ENCODE measurements around the gene GAK. TPM values are rescaled to one million over a fixed set of nuclear protein-coding genes. Genes with fewer than 3 reads are reported as not detected.

The GAK gene
- total and polyA plus RNA-seq, 3 experiments from 2014 or later = 82.9 to 118 (median 112) TPM

DNA sequence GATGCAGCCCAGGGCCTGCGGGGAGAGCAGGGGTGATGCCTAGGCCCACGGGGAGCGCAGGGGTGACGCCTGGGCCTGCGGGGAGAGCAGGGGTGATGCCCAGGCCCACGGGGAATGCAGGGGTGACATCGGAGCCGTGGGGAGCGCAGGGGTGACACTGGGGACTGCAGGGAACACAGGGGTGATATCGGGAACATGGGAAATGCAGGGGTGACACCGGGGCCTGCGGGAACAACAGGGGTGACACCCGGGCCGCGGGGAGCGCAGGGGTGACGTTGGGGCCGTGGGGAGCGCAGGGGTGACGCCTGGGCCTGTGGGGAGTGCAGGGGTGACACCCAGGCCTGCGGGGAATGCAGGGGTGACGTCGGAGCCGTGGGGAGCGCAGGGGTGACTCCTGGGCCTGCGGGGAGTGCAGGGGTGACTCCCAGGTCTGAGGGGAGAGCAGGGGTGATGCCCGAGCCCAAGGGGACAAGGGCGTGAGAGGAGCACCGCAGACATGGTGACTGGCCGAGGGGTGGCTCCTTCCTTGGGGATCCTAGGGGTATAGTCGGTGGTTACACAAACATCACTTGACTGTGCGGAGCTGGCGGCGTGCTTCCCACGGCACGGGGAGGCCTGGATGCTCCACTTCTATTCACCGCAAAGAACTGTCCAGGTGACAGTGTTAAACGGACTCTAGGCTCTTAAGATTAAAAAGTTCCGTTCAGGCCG, 38.0 kb downstream of the GAK start:
- peaks cover 2 to 3% (median 2%) of the 10 kb centered on the region in 3 donors for H3K4me1 Mint-ChIP-seq
- Histone ChIP-seq H3K4me3 (ENCODE audit: low read length) (no peak overlapping the region), H3K27me3 (ENCODE audit: insufficient read depth, low read length, poor library complexity, severe bottlenecking) (no peaks in the 10 kb centered on the region), H3K9me3 (ENCODE audit: low read length) (no peaks in the 10 kb centered on the region), H3K27ac (ENCODE audit: low read depth, low read length) (no peak overlapping the region), H3K4me1 (ENCODE audit: insufficient read depth, low read length) (no peaks in the 10 kb centered on the region), H3K36me3 (ENCODE audit: insufficient read depth, low read length) (peaks cover 16% of the 10 kb centered on the region)
- no peak for DNase-seq
- ChIA-PET POLR2A (no interaction called here), CTCF (no interaction called here)
- no peak overlapping the region for H3K27ac Mint-ChIP-seq
- no peak overlapping the region for H3K4me3 Mint-ChIP-seq
- H3K27me3 Mint-ChIP-seq = no peaks in the 10 kb centered on the region
- peaks cover 0 to 80% (median 0%) of the 10 kb centered on the region in 3 donors for H3K36me3 Mint-ChIP-seq
- no peaks in the 10 kb centered on the region for H3K9me3 Mint-ChIP-seq

DNA sequence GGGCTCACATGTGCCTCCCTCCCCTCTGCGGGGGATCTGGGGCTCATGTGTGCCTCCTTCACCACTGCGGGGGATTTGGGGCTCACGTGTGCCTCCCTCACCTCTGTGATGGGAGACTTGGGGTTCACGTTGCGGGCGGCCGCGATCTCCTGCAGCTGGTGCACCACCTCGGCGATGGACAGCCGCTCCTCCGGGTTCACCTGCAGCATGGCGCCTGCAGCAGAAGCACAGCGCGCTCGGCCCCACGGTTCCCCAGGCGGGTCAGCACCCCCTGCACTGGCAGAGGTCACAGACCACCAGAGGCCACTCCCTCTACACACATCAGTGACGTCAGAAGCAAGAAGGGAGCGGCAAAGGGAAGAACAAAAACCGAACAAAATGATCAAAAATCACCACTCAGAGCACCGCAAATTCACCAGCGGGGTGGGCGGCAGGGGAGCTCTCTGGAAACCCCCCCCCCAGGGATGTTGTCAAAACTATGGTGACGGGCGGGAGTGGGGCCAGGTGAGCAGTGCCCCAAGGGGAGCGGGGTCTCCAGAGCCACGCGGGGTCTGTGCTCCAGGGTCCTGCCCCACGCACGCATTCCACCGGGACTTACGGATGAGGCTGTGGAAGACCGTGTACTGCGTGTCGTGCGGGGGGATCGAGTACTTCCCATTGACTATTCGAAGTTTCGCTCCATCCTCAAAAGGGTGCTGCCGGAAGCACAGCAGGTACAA, 38.7 kb downstream of the GAK start:
- no peaks in the 10 kb centered on the region for H3K4me1 Mint-ChIP-seq
- peak overlapping the region in 1 of 8 donors; percentile 86 for H3K27ac Mint-ChIP-seq
- ChIA-PET CTCF (no interaction called here), POLR2A (no interaction called here)
- no peak overlapping the region for H3K4me3 ChIP-seq (ENCODE audit: low read length)
- no peaks in the 10 kb centered on the region for H3K27me3 Mint-ChIP-seq
- H3K9me3 ChIP-seq (ENCODE audit: low read length) = no peaks in the 10 kb centered on the region
- peaks cover 0 to 78% (median 0%) of the 10 kb centered on the region in 3 donors for H3K36me3 Mint-ChIP-seq
- peaks cover 16% of the 10 kb centered on the region for H3K36me3 ChIP-seq (ENCODE audit: insufficient read depth, low read length)
- no peaks in the 10 kb centered on the region for H3K9me3 Mint-ChIP-seq
- H3K27ac ChIP-seq (ENCODE audit: low read depth, low read length) = no peak overlapping the region
- no peaks in the 10 kb centered on the region for H3K4me1 ChIP-seq (ENCODE audit: insufficient read depth, low read length)
- no peak overlapping the region for H3K4me3 Mint-ChIP-seq
- no peaks in the 10 kb centered on the region for H3K27me3 ChIP-seq (ENCODE audit: insufficient read depth, low read length, poor library complexity, severe bottlenecking)
- DNase-seq = no peak

GRCh38 chr4:892780-893179, 39.3 kb downstream of the GAK start:
- no peak overlapping the region for H3K4me3 Mint-ChIP-seq
- no peaks in the 10 kb centered on the region for H3K27me3 Mint-ChIP-seq
- H3K36me3 Mint-ChIP-seq = peaks cover 0 to 79% (median under 1%) of the 10 kb centered on the region in 3 donors
- Histone ChIP-seq H3K9me3 (ENCODE audit: low read length) (no peaks in the 10 kb centered on the region), H3K36me3 (ENCODE audit: insufficient read depth, low read length) (peaks cover 16% of the 10 kb centered on the region), H3K4me3 (ENCODE audit: low read length) (no peak overlapping the region), H3K27ac (ENCODE audit: low read depth, low read length) (no peak overlapping the region), H3K4me1 (ENCODE audit: insufficient read depth, low read length) (no peaks in the 10 kb centered on the region), H3K27me3 (ENCODE audit: insufficient read depth, low read length, poor library complexity, severe bottlenecking) (no peaks in the 10 kb centered on the region)
- no peaks in the 10 kb centered on the region for H3K9me3 Mint-ChIP-seq
- ChIA-PET CTCF (no interaction called here), POLR2A (no interaction called here)
- H3K27ac Mint-ChIP-seq = no peak overlapping the region
- no peaks in the 10 kb centered on the region for H3K4me1 Mint-ChIP-seq
- DNase-seq = no peak

GRCh38 chr4:891747-892146, 40.4 kb downstream of the GAK start:
- no peak overlapping the region for H3K4me3 Mint-ChIP-seq
- Histone ChIP-seq H3K4me1 (ENCODE audit: insufficient read depth, low read length) (no peaks in the 10 kb centered on the region), H3K9me3 (ENCODE audit: low read length) (no peaks in the 10 kb centered on the region), H3K4me3 (ENCODE audit: low read length) (no peak overlapping the region), H3K27me3 (ENCODE audit: insufficient read depth, low read length, poor library complexity, severe bottlenecking) (no peaks in the 10 kb centered on the region), H3K36me3 (ENCODE audit: insufficient read depth, low read length) (peaks cover 16% of the 10 kb centered on the region), H3K27ac (ENCODE audit: low read depth, low read length) (no peak overlapping the region)
- no peak for DNase-seq
- H3K36me3 Mint-ChIP-seq = peaks cover 0 to 80% (median 8%) of the 10 kb centered on the region in 3 donors
- no peaks in the 10 kb centered on the region for H3K27me3 Mint-ChIP-seq
- CTCF ChIA-PET = no interaction called here
- no peaks in the 10 kb centered on the region for H3K9me3 Mint-ChIP-seq
- no peak overlapping the region for H3K27ac Mint-ChIP-seq
- POLR2A ChIA-PET = no interaction called here
- no peaks in the 10 kb centered on the region for H3K4me1 Mint-ChIP-seq

GRCh38 chr4:890036-890695, 42.0 kb downstream of the GAK start:
- H3K36me3 ChIP-seq (ENCODE audit: insufficient read depth, low read length) = peaks cover 18% of the 10 kb centered on the region
- CTCF ChIA-PET = no interaction called here

GRCh38 chr4:889516-889915, 42.6 kb downstream of the GAK start:
- Mint-ChIP-seq H3K36me3 (peaks cover 0 to 78% (median 8%) of the 10 kb centered on the region in 3 donors), H3K9me3 (no peaks in the 10 kb centered on the region), H3K4me3 (no peak overlapping the region), H3K27me3 (no peaks in the 10 kb centered on the region), H3K27ac (no peak overlapping the region), H3K4me1 (no peaks in the 10 kb centered on the region)
- H3K4me3 ChIP-seq (ENCODE audit: low read length) = no peak overlapping the region
- H3K27me3 ChIP-seq (ENCODE audit: insufficient read depth, low read length, poor library complexity, severe bottlenecking) = no peaks in the 10 kb centered on the region
- H3K9me3 ChIP-seq (ENCODE audit: low read length) = no peaks in the 10 kb centered on the region
- no peak overlapping the region for H3K27ac ChIP-seq (ENCODE audit: low read depth, low read length)
- H3K4me1 ChIP-seq (ENCODE audit: insufficient read depth, low read length) = no peaks in the 10 kb centered on the region
- H3K36me3 ChIP-seq (ENCODE audit: insufficient read depth, low read length) = peaks cover 18% of the 10 kb centered on the region
- CTCF ChIA-PET = no interaction called here
- no peak for DNase-seq
- POLR2A ChIA-PET = no interaction called here

More at GRCh38 chr4:890036-890695, 42.0 kb downstream of the GAK start:
- Mint-ChIP-seq H3K27me3 (no peaks in the 10 kb centered on the region), H3K4me3 (no peak overlapping the region), H3K36me3 (peaks cover 0 to 77% (median 8%) of the 10 kb centered on the region in 3 donors), H3K9me3 (no peaks in the 10 kb centered on the region), H3K27ac (no peak overlapping the region), H3K4me1 (no peaks in the 10 kb centered on the region)
- POLR2A ChIA-PET = no interaction called here
- DNase-seq = no peak
- Histone ChIP-seq H3K27ac (ENCODE audit: low read depth, low read length) (no peak overlapping the region), H3K4me3 (ENCODE audit: low read length) (no peak overlapping the region), H3K27me3 (ENCODE audit: insufficient read depth, low read length, poor library complexity, severe bottlenecking) (no peaks in the 10 kb centered on the region), H3K4me1 (ENCODE audit: insufficient read depth, low read length) (no peaks in the 10 kb centered on the region), H3K9me3 (ENCODE audit: low read length) (no peaks in the 10 kb centered on the region)

DNA sequence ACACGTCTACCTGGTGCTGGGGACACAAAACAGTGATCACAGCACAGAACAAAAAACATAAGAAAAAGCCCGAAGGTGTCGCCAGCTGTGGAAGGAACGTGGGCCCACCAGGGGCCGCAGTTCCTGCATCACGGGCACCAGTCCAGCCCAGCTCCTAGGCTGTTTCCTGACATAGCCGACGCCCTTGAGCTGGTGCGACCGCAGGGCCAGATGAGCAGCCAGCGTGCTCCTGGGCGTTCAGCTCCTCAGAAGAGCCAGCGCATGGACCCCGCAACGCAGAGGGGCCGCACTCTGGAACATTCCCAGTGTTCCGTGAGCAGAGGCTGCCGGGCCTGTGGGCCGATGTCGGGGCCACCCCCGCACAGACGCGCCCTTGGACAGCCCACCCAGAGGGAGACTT, 44.1 kb downstream of the GAK start:
- H3K4me1 ChIP-seq (ENCODE audit: insufficient read depth, low read length) = no peaks in the 10 kb centered on the region
- H3K27me3 Mint-ChIP-seq = no peaks in the 10 kb centered on the region
- peak overlapping the region in 2 of 8 donors; percentile 59 to 92 for H3K27ac Mint-ChIP-seq
- no peak overlapping the region for H3K4me3 Mint-ChIP-seq
- H3K4me1 Mint-ChIP-seq = no peaks in the 10 kb centered on the region
- CTCF ChIA-PET = no interaction called here
- H3K36me3 ChIP-seq (ENCODE audit: insufficient read depth, low read length) = peaks cover 14% of the 10 kb centered on the region
- DNase-seq = no peak
- H3K9me3 Mint-ChIP-seq = no peaks in the 10 kb centered on the region
- no peaks in the 10 kb centered on the region for H3K9me3 ChIP-seq (ENCODE audit: low read length)
- H3K27ac ChIP-seq (ENCODE audit: low read depth, low read length) = no peak overlapping the region
- H3K4me3 ChIP-seq (ENCODE audit: low read length) = no peak overlapping the region
- H3K36me3 Mint-ChIP-seq = peaks cover 0 to 77% (median 8%) of the 10 kb centered on the region in 3 donors
- H3K27me3 ChIP-seq (ENCODE audit: insufficient read depth, low read length, poor library complexity, severe bottlenecking) = no peaks in the 10 kb centered on the region
- POLR2A ChIA-PET = no interaction called here

- H3K4me3 Mint-ChIP-seq = no peak overlapping the region
These were observed 44.9 kb downstream of the GAK start for GRCh38 chr4:887034-887763.

More at GRCh38 chr4:887034-887763, 44.9 kb downstream of the GAK start:
- Histone ChIP-seq H3K27me3 (ENCODE audit: insufficient read depth, low read length, poor library complexity, severe bottlenecking) (no peaks in the 10 kb centered on the region), H3K36me3 (ENCODE audit: insufficient read depth, low read length) (peaks cover 11% of the 10 kb centered on the region), H3K9me3 (ENCODE audit: low read length) (no peaks in the 10 kb centered on the region), H3K4me3 (ENCODE audit: low read length) (no peak overlapping the region), H3K27ac (ENCODE audit: low read depth, low read length) (no peak overlapping the region), H3K4me1 (ENCODE audit: insufficient read depth, low read length) (no peaks in the 10 kb centered on the region)
- ChIA-PET POLR2A (no interaction called here), CTCF (no interaction called here)
- DNase-seq = no peak
- Mint-ChIP-seq H3K4me1 (no peaks in the 10 kb centered on the region), H3K27ac (peak overlapping the region in 4 of 8 donors; percentile 59 to 92 (median 84)), H3K36me3 (peaks cover 0 to 81% (median 8%) of the 10 kb centered on the region in 3 donors), H3K9me3 (no peaks in the 10 kb centered on the region), H3K27me3 (no peaks in the 10 kb centered on the region)
